HG03469 (cell line): ENCODE data around the gene LTBR.

ENCODE experiments used
- ATAC-seq: cut with Tn5 transposase; IDR thresholded peaks from one replicate; pipeline ENCODE4 v1.9.1; 2021; ENCODE audit warnings: mild to moderate bottlenecking, moderate library complexity, moderate number of reproducible peaks; ENCODE audit not compliant: unreplicated experiment

The LTBR gene

DNA sequence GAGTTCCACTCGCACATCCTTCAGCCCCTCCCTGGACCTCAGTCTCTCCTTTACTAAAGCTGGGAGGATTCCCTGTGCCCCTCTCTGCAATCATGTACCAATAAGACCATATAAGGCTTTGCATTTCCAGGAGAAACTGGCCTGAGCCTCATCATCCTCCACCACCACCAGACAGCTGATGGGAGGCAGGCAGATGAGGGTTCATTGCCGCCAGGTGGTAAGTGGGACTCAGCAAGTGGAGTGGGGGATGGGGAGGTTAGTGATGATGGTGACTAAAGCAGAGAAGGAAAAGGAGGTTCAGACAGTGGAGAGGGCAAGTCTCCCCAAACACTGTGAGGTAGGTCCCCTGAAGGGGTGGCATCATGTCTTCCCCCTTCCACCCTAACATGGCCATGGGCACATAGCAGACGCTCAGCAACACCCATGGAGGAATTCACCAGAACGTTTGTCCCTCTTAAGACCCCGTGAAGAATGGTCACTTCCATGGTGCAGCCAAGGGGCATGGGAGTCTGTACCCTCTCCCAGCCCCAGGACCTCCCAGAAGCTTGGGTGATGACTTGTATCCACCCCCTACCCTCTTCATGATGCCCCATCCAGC lies 37.6 kb upstream of the LTBR start:
- ATAC-seq: no peak

- no peak for ATAC-seq
These were observed 37.0 kb upstream of the LTBR start for GRCh38 chr12:6346942-6347341.

- no peak for ATAC-seq
These were observed 36.3 kb upstream of the LTBR start for GRCh38 chr12:6347367-6348338.

GRCh38 chr12:6351622-6352021 lies 32.3 kb upstream of the LTBR start:
- no peak for ATAC-seq

DNA sequence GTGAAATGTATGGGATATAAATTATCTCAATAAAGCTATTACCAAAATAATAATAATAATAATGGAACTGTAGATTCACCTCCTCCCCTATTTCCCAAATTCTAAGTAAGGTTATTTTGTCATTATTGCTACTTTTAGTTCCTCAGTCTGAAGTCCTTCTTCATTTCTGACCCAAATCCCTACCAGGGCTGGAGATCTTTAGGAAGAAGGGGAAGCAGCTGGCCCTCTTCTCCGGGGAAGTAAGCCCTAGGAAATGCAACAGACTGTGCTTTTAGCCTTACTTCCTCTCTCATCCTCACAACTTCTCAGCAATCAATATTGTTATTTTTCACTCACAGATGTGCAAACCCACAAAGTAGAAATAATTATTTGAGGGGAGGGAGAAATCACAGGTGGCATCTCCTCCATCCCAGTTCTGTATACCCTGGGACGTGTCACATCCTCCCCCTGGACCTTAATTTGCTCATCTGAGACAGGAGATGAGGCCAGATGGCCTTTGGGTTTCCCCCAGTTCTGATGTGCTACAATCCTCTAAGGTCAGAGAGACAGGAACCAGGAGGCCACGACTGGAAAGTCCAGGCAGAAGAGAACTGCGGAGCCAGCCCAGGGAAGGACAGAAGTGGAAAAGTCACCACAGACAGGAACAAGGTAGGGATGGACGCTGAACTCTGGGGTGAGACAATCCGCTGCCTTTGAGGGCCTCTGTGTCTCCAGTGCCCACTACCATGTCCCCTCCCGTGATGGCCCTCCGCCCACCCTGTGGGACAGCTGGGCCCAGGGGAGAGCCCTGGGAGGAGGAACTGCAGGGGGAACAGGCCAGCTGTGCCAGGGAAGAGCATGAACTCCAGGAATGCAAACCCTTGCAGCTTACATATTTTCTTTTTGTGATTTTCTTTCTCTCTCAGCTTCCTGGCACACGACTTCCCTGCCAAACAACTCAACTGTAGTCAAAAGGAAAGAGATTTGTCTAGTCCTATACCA lies 31.5 kb upstream of the LTBR start:
- no peak for ATAC-seq

DNA sequence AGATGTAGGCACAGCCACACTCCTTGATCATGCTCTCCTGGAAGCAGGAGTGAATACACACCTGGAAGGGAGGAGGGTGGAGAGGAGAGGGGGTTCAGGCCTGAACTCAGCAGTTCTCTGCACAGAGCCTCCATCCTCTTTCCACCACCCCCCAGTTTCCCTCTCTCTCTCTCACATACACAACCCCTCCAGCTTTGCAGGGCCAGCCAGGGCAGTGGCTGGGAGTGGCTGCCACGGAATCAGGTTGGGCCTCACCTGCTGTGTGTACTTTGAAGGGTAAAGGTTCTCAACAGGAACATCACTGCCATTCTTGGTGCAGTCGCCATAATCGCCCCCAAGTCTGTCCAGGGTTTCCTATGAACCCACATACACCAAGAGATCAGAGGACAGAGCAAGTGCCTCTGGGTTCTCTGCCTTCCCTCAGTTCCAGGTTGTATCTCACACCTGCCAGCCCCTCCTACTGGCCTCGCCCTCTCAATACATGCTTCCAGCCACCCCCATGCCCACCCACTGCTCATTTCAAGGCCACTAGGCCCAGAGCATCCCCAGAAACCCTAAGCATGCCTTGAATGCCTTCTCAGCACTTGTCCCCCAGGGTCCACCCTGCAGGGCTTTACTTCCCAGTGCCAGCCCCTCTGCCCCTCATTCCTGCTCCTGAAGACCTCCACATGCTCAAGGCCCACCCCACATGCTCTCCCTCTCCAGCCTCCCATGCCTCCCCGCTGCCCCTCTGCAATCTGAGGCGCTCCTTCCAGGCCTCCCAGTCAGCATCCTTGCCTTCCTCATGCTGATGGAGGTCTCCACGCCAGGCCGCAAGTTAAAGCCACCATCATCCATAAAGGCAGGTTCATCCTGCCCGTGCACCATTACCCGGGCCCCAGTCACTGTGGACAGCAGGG lies 29.2 kb upstream of the LTBR start:
- no peak for ATAC-seq

DNA sequence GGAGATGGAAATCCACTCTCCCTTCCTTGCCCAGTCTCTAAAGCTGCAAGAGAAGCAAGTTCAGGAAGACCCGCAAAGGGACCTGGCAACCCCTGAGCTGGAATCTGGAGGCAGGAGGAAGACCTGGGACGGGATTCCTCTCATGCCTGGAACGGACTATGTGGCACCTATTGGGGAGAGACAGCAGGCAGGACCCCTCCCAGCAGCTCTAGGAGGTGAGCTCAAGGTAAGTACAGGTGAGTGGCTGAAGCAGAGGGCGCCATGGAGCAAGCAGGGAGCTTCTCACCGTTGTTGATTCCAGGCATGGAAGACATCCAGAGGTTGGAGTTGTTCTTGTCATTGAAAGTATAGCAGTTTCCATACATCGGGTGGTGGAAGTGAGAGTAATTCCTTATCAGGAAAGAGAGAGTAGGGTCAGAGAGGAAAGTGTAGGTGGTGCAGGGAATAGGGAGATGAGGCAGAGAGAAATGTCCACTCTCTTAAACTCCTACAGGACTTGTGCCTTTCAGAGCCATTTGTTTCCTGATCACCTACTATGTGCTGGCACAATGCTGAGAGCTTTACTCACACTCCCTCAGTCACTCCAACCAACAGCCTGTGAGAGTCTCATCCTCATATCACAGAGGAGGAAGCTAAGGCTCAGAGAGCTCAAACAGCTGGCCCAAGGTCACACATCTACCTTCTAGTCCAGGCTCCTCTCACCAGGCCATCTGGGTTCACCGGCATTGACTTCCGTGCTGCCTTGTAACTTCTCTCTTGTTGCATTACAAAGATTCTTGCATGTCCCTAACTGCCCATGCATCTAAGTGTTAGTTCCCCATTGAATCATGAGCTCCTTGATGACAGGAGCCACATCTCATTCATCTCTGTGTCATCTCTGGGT lies 28.2 kb upstream of the LTBR start:
- no peak for ATAC-seq

- no peak for ATAC-seq
These were observed 27.6 kb upstream of the LTBR start for GRCh38 chr12:6356374-6356820.

DNA sequence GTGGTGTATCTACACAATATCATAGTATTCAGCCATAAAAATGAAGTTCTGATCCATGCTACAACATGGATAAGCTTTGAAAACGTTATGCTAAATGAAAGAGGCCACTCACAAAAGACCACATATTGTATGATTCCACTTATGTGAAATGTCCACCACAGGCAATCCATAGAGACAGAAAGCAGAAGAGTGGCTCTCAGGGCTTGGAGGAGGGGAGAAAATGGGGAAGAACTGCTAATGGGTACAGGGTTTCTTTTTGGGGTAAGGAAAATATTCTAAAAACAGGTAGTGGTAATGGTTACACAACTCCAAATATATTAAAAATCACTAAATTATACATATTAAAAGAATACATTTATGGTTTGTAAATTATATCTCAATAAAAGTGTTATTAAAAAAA lies 25.1 kb upstream of the LTBR start:
- no peak for ATAC-seq

DNA sequence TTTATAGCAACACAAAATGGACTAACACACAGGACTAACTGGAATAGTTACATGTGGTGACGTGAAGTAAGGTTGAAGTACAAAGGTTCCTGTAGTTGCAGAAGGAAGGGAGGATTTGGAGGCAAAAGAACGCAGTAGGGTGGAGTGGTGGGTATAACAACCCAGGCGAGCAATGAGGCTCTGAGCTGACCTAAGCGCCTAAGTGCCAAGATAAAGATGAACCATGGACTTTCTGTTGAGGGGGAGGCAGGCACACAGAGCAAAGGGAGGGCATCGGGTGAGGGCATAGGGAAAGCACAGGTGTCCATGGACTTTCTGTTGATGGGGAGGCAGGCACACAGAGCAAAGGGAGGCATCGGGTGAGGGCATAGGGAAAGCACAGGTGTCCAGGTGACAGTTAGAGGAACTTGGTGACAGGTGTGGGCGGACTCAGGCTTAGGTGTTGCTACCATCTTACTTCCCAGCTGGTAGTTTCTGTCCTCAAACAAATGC lies 23.8 kb upstream of the LTBR start:
- no peak for ATAC-seq

- ATAC-seq: no peak
These were observed 23.1 kb upstream of the LTBR start for GRCh38 chr12:6360578-6361490.

DNA sequence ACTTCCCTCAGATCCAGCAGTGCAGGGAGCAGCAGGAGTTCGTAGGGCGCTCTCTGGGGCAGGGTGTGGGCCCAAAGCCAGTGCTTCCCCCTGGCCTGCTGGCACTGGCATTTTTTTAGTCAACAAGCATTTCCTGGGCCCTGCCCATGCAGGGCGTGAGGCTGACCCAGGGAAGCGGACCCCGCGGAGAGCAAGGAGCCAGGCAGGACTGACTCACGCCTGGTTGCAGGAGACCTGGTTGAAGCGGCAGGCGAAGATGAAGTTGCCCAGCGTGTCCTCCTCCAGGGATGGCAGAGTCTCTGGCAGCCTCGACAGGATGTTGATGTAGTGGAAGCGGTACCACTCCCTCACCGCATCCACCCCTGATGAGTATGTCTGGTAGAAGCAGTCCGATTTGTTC lies 22.1 kb upstream of the LTBR start:
- no peak for ATAC-seq

- ATAC-seq: no peak
These were observed 21.6 kb upstream of the LTBR start for GRCh38 chr12:6362403-6362802.

DNA sequence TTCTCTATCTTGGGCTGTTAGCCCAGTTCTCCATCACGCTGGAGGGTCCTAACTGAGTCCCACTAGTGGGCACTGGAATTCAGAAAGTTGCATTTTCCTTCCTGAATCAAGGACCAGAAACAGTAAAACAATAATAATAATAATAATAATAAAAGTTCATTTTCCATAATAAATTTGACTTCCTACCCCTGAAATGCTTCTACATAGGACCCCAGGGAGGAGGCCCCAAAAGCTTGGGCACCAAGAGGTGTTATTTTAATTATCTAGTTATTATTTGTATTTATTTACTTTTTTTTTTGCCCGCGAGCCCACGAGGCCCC lies 21.0 kb upstream of the LTBR start:
- ATAC-seq: no peak

DNA sequence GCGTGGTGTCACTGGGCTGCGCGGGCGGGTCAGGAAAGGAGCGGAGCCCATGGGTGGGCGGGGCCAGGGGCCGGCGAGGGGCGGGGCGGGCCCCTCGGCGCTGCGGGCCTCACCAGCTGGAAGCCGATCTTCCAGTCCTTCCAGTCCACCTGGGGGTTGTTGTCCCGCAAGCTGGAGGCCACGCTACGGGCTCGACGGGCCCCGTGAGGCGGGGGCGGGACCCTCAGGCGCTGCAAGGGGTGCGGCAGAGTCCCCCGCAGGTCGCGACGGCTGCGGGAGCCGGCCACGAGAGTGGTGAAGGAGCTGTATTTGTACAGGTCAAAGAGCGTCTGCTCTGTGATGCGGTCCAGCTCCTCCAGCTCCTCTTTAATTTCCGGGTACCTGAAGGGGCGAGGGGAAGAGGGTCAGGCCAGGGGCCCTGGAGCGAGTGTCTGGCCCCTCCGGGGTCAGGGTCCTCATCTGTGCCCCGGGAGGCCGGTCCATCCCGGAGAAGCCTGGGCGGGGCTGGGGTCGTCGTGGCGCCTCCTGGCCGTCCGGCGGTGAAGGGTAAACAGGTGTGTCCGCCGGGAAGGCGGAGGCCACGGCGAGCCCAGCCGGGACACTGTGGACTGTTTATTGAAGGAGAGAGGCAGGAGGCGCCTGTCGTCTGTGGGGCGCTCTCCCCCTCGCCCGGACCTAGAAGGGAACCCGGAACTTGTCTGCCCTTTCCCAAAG lies 20.5 kb upstream of the LTBR start:
- ATAC-seq: no peak

GRCh38 chr12:6364044-6364374 lies 20.0 kb upstream of the LTBR start:
- no peak for ATAC-seq
